ENCODE data around the gene LGR4. TPM values are rescaled to one million over a fixed set of nuclear protein-coding genes. Genes with fewer than 3 reads are reported as not detected.

LGR4 gene
- polyA plus RNA-seq, 6 donors from 2014 or later, result 0.54 to 2.6 (median 1.2) TPM; not detected in 1

DNA sequence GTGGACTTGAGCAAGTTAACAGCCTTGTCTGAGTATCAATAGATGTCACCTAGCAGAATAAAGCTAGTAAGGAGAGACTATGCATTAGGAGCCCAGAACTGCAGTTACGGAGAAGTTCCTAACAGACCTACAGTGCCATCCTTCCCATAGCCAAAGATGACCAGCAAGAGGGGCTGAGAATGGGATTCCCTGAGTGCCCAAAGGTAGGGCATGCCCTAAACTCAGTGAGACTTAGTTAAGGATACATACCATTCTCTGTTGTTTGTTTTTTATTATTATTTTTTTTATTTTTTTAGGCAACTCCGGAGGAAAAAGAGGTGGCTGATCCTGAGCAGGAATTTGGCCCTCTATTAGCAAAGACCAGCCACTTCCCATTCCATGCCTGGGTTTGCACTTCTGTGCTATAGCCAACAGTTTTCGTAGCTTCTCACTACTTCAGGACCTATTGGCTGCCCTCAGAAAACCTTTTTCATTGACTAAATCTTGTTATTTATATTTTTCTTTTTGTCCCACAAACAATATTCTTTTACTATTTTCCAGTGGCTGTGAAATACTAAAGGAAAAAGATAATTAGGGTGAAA is 76.2 kb downstream of the LGR4 start:
- Mint-ChIP-seq H3K27ac (no peak overlapping the region), H3K4me1 (no peaks in the 10 kb centered on the region), H3K4me3 (no peak overlapping the region), H3K27me3 (no peaks in the 10 kb centered on the region), H3K9me3 (no peaks in the 10 kb centered on the region), H3K36me3 (no peaks in the 10 kb centered on the region)
- DNase-seq (no peak), ATAC-seq (ENCODE audit: low read depth in 2 of 2) (no peak)

GRCh38 chr11:27395556-27396258 is 76.9 kb downstream of the LGR4 start:
- H3K27me3 Mint-ChIP-seq, result no peaks in the 10 kb centered on the region
- H3K4me1 Mint-ChIP-seq, result no peaks in the 10 kb centered on the region
- no peak for ATAC-seq (ENCODE audit: low read depth in 2 of 2)
- H3K9me3 Mint-ChIP-seq, result no peaks in the 10 kb centered on the region
- DNase-seq, result no peak
- H3K4me3 Mint-ChIP-seq, result no peak overlapping the region
- H3K27ac Mint-ChIP-seq, result no peak overlapping the region
- H3K36me3 Mint-ChIP-seq, result no peaks in the 10 kb centered on the region

- Mint-ChIP-seq H3K36me3 (no peaks in the 10 kb centered on the region), H3K4me1 (no peaks in the 10 kb centered on the region), H3K27me3 (no peaks in the 10 kb centered on the region), H3K27ac (no peak overlapping the region), H3K9me3 (no peaks in the 10 kb centered on the region), H3K4me3 (no peak overlapping the region)
- DNase-seq (no peak), ATAC-seq (ENCODE audit: low read depth in 2 of 2) (no peak)
Observed at GRCh38 chr11:27394781-27395228, 77.8 kb downstream of the LGR4 start.

DNA sequence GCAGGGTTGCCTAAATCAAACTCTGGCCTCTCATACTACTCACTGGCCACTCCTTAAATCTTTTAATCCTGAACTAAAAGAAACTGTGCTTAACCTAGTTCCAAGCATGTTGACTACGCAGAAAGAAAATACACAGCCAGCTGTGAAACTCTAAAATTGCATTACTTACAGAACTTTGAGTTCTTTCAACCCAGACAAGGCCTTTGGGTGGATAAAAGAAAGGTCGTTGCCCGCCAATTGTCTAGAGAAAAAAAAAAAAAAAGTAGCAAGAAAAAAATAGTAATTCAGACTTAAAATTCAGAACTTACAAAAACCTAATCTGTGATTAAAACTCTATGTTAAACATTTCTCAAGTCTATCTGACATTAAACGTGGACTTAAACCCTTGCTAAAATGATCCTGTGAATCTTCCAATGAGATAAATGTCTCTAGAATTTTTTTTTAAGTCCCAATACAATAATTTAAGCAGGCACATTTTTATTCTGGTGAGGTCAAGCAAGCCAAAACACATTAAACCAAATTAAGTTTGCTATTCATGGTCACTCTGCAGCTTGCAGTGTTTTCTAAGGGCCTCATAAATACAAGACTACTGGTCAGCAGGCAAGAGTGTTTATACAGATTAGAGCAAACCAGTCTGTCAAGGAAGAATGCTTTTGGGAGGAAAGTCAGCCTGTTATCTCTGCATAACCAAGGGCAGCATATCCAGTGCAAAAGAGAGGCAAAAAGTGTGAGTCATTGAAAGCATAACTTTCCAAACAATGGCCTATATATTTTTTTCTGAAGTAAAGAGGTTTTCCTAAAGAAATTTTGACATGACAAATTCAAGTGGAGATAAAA is 80.1 kb downstream of the LGR4 start:
- Mint-ChIP-seq H3K27me3 (no peaks in the 10 kb centered on the region), H3K27ac (peak overlapping the region in 1 of 6 donors; percentile 85), H3K9me3 (no peaks in the 10 kb centered on the region), H3K4me1 (no peaks in the 10 kb centered on the region), H3K4me3 (no peak overlapping the region), H3K36me3 (no peaks in the 10 kb centered on the region)
- ATAC-seq (ENCODE audit: low read depth in 2 of 2), result no peak
- no peak for DNase-seq

- Mint-ChIP-seq H3K4me3 (no peak overlapping the region), H3K27me3 (no peaks in the 10 kb centered on the region), H3K36me3 (no peaks in the 10 kb centered on the region), H3K4me1 (no peaks in the 10 kb centered on the region), H3K27ac (no peak overlapping the region), H3K9me3 (no peaks in the 10 kb centered on the region)
- DNase-seq (no peak), ATAC-seq (ENCODE audit: low read depth in 2 of 2) (no peak)
Observed at GRCh38 chr11:27391331-27392015, 81.1 kb downstream of the LGR4 start.

DNA sequence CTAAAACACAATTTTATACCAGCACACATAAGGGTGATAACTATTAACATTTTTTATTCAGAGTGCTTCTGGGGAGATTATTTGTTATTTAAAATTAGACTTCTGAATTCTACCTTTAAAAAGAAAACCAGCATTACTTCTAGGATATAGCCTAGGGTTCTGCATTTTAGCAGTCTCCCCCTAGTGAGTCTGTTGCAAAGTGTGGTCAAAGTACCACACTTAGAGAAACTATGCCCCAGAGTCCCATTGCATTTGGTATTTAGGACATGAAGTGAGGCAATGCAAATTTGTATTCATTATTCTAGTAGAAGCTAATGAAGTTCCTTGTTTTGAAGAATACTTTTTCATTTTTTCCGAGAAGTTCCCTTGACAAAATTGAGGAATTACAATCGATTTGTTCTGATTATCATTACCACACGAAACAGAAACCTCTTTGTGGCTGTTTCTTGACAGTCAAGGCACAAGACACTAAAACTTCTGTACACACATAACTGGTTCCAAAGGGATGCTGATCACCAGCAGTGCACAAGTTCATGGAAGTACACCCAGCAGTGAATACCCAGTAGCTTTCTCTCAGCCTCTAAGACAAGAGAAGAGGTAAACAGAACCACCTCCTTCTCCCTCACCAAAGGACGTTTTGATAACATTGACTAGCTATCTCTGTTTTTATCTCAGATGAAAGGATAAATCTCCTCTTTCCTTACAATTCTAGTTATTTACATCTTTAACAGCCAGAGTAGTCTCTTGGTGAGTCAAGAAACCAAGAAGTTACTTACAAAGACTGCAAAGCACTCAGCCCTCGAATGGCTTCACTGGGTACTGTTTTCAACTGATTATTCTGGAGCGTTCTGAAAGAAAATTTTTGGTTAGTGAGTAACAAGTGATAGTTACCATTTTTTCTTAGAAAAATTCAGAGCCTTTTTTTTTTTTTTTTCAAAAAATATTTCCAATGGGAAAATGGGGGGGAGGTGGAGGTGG is 82.0 kb downstream of the LGR4 start:
- H3K4me1 Mint-ChIP-seq, result no peaks in the 10 kb centered on the region
- H3K9me3 Mint-ChIP-seq, result no peaks in the 10 kb centered on the region
- no peak for ATAC-seq (ENCODE audit: low read depth in 2 of 2)
- no peak overlapping the region for H3K27ac Mint-ChIP-seq
- DNase-seq, result no peak
- H3K4me3 Mint-ChIP-seq, result no peak overlapping the region
- H3K36me3 Mint-ChIP-seq, result no peaks in the 10 kb centered on the region
- H3K27me3 Mint-ChIP-seq, result no peaks in the 10 kb centered on the region

DNA sequence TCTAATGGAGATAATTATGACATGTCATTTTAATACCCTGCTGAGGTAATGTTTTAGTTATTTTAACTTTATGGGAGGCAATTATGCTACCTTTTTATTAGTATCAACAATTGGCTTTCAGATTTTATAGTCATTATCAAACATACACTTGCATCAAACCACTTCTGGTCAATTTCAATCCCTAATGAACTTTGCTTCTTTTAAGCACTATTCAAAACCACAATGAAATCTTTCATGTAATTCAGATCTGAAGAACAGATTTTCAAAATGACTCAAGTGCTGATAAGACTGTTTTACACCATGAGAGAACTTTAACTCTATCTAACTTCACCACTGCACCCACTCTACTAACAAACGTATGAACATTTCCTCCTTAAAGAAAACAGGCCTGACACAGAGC is 83.7 kb downstream of the LGR4 start:
- no peaks in the 10 kb centered on the region for H3K27me3 Mint-ChIP-seq
- no peak for ATAC-seq (ENCODE audit: low read depth in 2 of 2)
- H3K9me3 Mint-ChIP-seq, result no peaks in the 10 kb centered on the region
- peaks cover 0 to 10% of the 10 kb centered on the region in 2 donors for H3K36me3 Mint-ChIP-seq
- no peak overlapping the region for H3K4me3 Mint-ChIP-seq
- DNase-seq, result no peak
- no peaks in the 10 kb centered on the region for H3K4me1 Mint-ChIP-seq
- H3K27ac Mint-ChIP-seq, result no peak overlapping the region

DNA sequence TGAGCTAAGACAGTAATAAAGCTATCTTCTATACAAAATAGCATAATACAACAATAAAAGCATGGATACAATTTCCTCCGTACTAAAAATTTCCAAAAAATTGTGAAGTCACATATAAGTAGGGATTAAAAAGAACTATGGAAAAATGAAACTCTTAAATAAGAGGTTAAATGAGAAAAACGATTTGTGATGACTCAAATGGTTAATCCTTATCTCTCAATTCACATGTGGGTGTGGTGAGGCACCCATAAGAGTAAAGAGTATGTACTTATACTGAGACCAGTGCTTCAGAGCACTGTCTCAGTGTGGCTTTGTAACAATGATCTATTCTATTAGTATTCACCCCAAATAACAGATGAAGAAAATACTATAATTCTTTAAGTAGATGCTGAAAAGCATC is 84.6 kb downstream of the LGR4 start:
- no peaks in the 10 kb centered on the region for H3K4me1 Mint-ChIP-seq
- peak overlapping the region in 1 of 6 donors; percentile 27 for H3K27ac Mint-ChIP-seq
- no peaks in the 10 kb centered on the region for H3K27me3 Mint-ChIP-seq
- H3K4me3 Mint-ChIP-seq, result no peak overlapping the region
- H3K36me3 Mint-ChIP-seq, result peaks cover 0 to 14% of the 10 kb centered on the region in 2 donors
- DNase-seq (no peak), ATAC-seq (ENCODE audit: low read depth in 2 of 2) (no peak)
- no peaks in the 10 kb centered on the region for H3K9me3 Mint-ChIP-seq

DNA sequence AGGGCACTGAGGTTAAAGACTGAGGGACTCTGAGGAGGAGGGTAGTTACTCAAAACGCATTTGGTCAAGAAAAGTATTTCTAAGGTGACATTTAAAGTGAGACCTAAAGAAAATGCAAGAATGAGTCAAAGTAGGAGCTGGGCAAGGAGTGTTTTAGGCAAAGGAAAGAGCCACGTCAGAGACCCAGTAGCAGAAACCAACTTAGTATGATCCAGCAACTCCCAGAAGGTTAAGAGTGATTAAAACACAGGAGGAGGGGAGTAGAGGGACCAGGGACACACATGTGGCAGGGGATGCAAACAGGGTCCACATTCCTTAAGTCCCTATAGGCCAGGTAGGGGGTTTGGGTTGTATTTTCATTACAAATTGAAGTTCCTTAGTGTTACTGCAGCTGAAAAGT is 85.2 kb downstream of the LGR4 start:
- ATAC-seq (ENCODE audit: low read depth in 2 of 2), result no peak
- Mint-ChIP-seq H3K27me3 (no peaks in the 10 kb centered on the region), H3K4me3 (no peak overlapping the region), H3K4me1 (no peaks in the 10 kb centered on the region), H3K27ac (no peak overlapping the region), H3K9me3 (no peaks in the 10 kb centered on the region), H3K36me3 (peaks cover 0 to 14% of the 10 kb centered on the region in 2 donors)
- no peak for DNase-seq

GRCh38 chr11:27386181-27386845 is 86.3 kb downstream of the LGR4 start:
- H3K4me1 Mint-ChIP-seq, result no peaks in the 10 kb centered on the region
- no peaks in the 10 kb centered on the region for H3K9me3 Mint-ChIP-seq
- no peaks in the 10 kb centered on the region for H3K27me3 Mint-ChIP-seq
- no peak overlapping the region for H3K4me3 Mint-ChIP-seq
- no peak for DNase-seq
- peak overlapping the region in 1 of 6 donors; percentile 25 for H3K27ac Mint-ChIP-seq
- peaks cover 0 to 17% of the 10 kb centered on the region in 2 donors for H3K36me3 Mint-ChIP-seq
- ATAC-seq (ENCODE audit: low read depth in 2 of 2), result no peak

GRCh38 chr11:27385245-27385644 is 87.3 kb downstream of the LGR4 start:
- DNase-seq (no peak), ATAC-seq (ENCODE audit: low read depth in 2 of 2) (no peak)
- Mint-ChIP-seq H3K4me1 (no peaks in the 10 kb centered on the region), H3K4me3 (no peak overlapping the region), H3K9me3 (no peaks in the 10 kb centered on the region), H3K36me3 (peaks cover 0 to 17% of the 10 kb centered on the region in 2 donors), H3K27me3 (no peaks in the 10 kb centered on the region), H3K27ac (no peak overlapping the region)

GRCh38 chr11:27384227-27384626 is 88.4 kb downstream of the LGR4 start:
- no peak for DNase-seq
- ATAC-seq (ENCODE audit: low read depth in 2 of 2), result no peak
- no peaks in the 10 kb centered on the region for H3K9me3 Mint-ChIP-seq
- no peak overlapping the region for H3K4me3 Mint-ChIP-seq
- H3K4me1 Mint-ChIP-seq, result no peaks in the 10 kb centered on the region
- no peak overlapping the region for H3K27ac Mint-ChIP-seq
- H3K27me3 Mint-ChIP-seq, result no peaks in the 10 kb centered on the region
- peaks cover 8 to 22% of the 10 kb centered on the region in 2 donors for H3K36me3 Mint-ChIP-seq

Measured in naive B cell (primary cell).